Measurements from ENCODE around the gene DDIAS. TPM values are rescaled to one million over a fixed set of nuclear protein-coding genes. Genes with fewer than 3 reads are reported as not detected.

DDIAS gene
- total and polyA plus RNA-seq, 10 of the 15 experiments (the other 5 are each of a cell fraction or from before 2014, with no cell fraction given) = 6.9 to 27.8 (median 12.9) TPM

DNA sequence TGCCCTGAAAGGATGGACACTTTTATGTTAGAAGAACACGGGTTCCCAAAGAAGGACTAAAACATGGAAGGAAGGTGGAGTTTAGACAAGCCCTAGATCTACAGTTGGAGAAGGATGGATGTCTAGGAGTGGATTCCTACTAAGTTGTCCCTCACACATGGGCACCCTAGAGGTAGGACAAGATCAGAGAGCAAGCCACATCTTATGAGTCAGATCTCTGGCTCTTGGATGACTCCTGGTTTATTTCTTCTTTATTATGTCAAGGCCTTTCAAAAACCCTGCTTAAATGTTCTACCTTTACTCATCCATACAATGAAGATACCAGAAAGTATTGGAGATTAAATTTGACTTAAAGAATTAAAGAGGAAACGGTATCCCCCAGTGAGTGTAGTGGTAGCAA is 35.7 kb upstream of the DDIAS start:
- H3K9me3 ChIP-seq (replicated peaks; ENCODE audit: control insufficient read depth, insufficient read depth, low read length) = no peaks in the 10 kb centered on the region
- RAD21 ChIA-PET (ENCODE audit: unreplicated experiment) = interaction anchor here (3.9 kb wide), 1 partner anchor 34 kb away, joined by 33 read pairs; the partner anchor contains the start of genes DDIAS and PRCP
- DNase-seq (ENCODE audit: low read depth, low spot score) (no peak), ATAC-seq (no peak), FAIRE-seq (no peak)
- H3K36me3 ChIP-seq (ENCODE audit: control insufficient read depth in 2 of 2, insufficient read depth in 2 of 2, low read length in 1 of 2) = no peaks in the 10 kb centered on the region
- H3K4me1 ChIP-seq (ENCODE audit: control insufficient read depth, insufficient read depth, low read length) = peaks cover 7% of the 10 kb centered on the region
- H3K4me3 ChIP-seq = no peak overlapping the region
- H4K20me1 ChIP-seq (ENCODE audit: control insufficient read depth, insufficient read depth) = no peaks in the 10 kb centered on the region
- H3K27me3 ChIP-seq (replicated peaks in 1 of 2; ENCODE audit: control insufficient read depth in 2 of 2, insufficient read depth in 2 of 2, low read length in 1 of 2) = no peaks in the 10 kb centered on the region
- no peak overlapping the region for H3K27ac ChIP-seq (ENCODE audit: control insufficient read depth, insufficient read depth)
- no peak overlapping the region for H2AFZ ChIP-seq (ENCODE audit: control insufficient read depth, low read depth, low read length)
- H3K9ac ChIP-seq (ENCODE audit: control insufficient read depth, insufficient read depth, low read length) = no peak overlapping the region
- CTCF ChIA-PET = interaction anchor here (0.7 to 4.3 kb wide), 6 partner anchors 33 to 236 kb away, joined by 3 to 45 read pairs (median 4); partner anchors contain the start of gene PRCP
- SMC1A ChIA-PET (ENCODE audit: uncharacterized antibody, unreplicated experiment) = interaction anchor here (0.8 to 2.8 kb wide), 7 partner anchors 9 to 385 kb away, joined by 3 to 19 read pairs (median 3); no protein-coding TSS in a partner anchor
- POLR2A ChIA-PET = no interaction called here
- TF ChIP-seq SMARCA5 (IDR thresholded peaks at IDR 0.05) (no peak), NR2C1 (IDR thresholded peaks at IDR 0.05) (no peak), STAT1 (conservative IDR thresholded peaks at IDR 0.05) (no peak), SMAD1 (IDR thresholded peaks at IDR 0.05; ENCODE audit: low read depth, partially characterized antibody) (no peak), SPI1 (IDR thresholded peaks at IDR 0.05; ENCODE audit: borderline replicate concordance, insufficient read depth, low read depth, low read length) (no peak), YBX1 (IDR thresholded peaks at IDR 0.05) (no peak), MTA2 (IDR thresholded peaks at IDR 0.05; ENCODE audit: low read depth) (no peak), TCF12 (IDR thresholded peaks at IDR 0.05; ENCODE audit: low read depth, low read length) (no peak), GATAD2B (conservative IDR thresholded peaks at IDR 0.05; ENCODE audit: low read depth) (no peak)
- TF ChIP-seq, protein P1, sequence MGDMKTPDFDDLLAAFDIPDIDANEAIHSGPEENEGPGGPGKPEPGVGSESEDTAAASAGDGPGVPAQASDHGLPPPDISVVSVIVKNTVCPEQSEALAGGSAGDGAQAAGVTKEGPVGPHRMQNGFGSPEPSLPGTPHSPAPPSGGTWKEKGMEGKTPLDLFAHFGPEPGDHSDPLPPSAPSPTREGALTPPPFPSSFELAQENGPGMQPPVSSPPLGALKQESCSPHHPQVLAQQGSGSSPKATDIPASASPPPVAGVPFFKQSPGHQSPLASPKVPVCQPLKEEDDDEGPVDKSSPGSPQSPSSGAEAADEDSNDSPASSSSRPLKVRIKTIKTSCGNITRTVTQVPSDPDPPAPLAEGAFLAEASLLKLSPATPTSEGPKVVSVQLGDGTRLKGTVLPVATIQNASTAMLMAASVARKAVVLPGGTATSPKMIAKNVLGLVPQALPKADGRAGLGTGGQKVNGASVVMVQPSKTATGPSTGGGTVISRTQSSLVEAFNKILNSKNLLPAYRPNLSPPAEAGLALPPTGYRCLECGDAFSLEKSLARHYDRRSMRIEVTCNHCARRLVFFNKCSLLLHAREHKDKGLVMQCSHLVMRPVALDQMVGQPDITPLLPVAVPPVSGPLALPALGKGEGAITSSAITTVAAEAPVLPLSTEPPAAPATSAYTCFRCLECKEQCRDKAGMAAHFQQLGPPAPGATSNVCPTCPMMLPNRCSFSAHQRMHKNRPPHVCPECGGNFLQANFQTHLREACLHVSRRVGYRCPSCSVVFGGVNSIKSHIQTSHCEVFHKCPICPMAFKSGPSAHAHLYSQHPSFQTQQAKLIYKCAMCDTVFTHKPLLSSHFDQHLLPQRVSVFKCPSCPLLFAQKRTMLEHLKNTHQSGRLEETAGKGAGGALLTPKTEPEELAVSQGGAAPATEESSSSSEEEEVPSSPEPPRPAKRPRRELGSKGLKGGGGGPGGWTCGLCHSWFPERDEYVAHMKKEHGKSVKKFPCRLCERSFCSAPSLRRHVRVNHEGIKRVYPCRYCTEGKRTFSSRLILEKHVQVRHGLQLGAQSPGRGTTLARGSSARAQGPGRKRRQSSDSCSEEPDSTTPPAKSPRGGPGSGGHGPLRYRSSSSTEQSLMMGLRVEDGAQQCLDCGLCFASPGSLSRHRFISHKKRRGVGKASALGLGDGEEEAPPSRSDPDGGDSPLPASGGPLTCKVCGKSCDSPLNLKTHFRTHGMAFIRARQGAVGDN (IDR thresholded peaks at IDR 0.05) = no peak
- TF ChIP-seq, protein P2, sequence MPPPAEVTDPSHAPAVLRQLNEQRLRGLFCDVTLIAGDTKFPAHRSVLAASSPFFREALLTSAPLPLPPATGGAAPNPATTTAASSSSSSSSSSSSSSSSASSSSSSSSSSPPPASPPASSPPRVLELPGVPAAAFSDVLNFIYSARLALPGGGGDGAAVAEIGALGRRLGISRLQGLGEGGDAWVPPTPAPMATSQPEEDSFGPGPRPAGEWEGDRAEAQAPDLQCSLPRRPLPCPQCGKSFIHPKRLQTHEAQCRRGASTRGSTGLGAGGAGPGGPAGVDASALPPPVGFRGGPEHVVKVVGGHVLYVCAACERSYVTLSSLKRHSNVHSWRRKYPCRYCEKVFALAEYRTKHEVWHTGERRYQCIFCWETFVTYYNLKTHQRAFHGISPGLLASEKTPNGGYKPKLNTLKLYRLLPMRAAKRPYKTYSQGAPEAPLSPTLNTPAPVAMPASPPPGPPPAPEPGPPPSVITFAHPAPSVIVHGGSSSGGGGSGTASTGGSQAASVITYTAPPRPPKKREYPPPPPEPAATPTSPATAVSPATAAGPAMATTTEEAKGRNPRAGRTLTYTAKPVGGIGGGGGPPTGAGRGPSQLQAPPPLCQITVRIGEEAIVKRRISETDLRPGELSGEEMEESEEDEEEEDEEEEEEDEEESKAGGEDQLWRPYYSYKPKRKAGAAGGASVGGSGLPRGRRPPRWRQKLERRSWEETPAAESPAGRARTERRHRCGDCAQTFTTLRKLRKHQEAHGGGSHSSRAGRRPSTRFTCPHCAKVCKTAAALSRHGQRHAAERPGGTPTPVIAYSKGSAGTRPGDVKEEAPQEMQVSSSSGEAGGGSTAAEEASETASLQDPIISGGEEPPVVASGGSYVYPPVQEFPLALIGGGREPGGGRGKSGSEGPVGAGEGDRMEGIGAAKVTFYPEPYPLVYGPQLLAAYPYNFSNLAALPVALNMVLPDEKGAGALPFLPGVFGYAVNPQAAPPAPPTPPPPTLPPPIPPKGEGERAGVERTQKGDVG (CRISPR knock-in tag; IDR thresholded peaks at IDR 0.05) = no peak
- no peak overlapping the region for H3K4me2 ChIP-seq (ENCODE audit: control insufficient read depth, insufficient read depth)
- no peaks in the 10 kb centered on the region for H3K79me2 ChIP-seq (ENCODE audit: control insufficient read depth, insufficient read depth, low read length)
- in situ Hi-C loops (cut with MboI) (loop anchor here (5.0 kb wide), 1 partner anchor 951 kb away; no protein-coding TSS in a partner anchor), intact Hi-C loops (cut with micrococcal nuclease; ENCODE audit: unreplicated experiment) (loop anchor here (5.0 kb wide), 1 partner anchor 951 kb away; no protein-coding TSS in a partner anchor)
- 54% methylated on average over 2 of the region's 2 CpGs for WGBS (ENCODE audit: insufficient coverage, insufficient replicate concordance, low lambda C conversion rate, missing lambda C conversion rate)
- BruUV-seq (replicated peaks) = no TSS peak
